HG02885 (cell line): ENCODE results near the gene PFKFB3.
"Not testable (repeated sequence)": the region's sequence is repeated elsewhere in the genome, so short reads cannot be mapped to it uniquely, and the experiment has no call there.

Experiments
- ATAC-seq: cut with Tn5 transposase; IDR thresholded peaks from one replicate; pipeline ENCODE4 v1.9.1; 2021; ENCODE audit warnings: mild to moderate bottlenecking; ENCODE audit not compliant: unreplicated experiment, poor library complexity

The PFKFB3 gene

DNA sequence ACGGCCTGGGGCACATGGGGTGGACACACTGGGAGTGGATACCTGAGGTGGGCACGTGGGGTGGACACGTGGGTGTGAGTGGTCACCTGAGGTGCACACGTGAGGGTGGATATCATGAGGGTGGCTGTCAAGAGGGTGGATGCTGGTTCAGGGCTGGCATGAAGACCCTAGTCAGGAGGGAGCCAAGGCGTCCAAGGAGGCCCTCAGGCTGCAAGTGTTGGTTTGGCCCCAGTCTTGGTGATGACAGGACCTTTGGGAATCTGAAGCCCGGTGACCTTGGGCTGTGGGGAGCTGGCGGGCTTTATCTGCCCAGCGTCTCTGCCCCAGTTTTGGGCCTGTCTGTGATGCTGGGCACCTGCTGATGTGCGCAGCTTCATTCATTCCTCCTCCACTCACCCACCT, 24.9 kb upstream of the PFKFB3 start:
- ATAC-seq = no peak

DNA sequence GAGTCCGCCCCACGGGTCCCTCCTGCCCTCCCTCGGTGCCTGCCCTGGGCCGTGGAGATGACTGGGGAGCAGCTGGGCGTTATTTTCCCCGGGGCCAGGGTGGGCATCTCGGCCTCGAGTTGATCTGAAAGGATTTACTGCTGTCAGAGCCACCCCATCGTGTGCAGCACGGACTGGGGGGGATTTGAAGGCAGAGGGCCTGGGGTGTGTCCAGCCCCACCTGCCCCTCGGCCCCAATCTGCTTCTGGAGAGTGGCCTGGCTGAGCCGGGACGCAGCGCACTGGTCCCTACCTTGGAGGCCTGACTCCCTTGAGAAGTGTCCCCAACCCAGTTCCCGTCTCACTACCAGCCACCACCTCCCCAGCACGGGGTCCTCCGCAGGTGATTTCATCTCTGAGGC, 24.2 kb upstream of the PFKFB3 start:
- ATAC-seq = no peak

DNA sequence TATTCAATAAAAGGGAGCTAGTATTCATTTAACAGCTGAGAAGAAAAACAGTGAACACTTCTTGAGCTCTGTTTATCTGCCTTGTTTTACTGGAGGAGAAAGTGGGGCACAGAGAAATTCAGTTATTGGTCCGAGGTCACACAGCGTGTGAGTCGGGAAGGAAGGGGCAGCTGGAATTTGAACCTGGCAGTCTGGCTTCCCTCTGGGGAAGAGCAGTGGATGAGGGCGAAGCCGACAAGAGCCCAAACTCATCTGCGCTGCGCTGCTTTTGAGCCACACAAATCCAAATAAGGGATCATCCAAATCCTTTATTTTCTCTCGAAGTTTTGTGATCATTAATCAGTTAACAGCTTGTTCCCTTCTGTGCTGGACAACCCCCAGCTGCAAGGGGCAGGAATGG, 23.7 kb upstream of the PFKFB3 start:
- no peak for ATAC-seq

DNA sequence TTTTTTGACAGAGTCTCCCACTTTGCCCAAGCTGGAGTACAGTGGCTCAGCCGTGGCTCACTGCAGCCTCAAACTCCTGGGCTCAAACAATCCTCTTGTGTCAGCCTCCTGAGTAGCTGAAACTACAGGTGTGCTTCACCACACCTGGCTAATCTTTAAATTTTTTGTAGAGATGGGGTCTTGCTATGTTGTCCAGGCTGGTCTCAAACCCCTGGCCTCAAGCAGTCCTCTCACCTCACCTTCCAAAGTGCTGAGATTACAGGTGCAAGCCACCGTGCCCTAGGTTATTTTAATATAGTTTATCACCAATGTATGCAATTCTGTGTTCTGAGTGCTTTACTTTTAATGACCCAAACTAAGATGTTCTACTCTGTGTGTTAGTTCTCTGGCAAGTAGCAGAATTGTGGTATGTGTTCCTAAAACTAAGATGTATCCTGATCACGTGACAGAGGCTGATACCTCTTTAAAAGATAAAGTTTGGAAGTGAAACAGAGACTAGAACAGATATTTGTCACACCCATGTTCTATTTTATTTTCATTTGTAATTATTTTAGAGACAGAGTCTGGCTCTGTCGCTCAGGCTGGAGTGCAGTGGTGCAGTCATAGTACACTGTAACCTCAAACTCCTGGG, 22.1 kb upstream of the PFKFB3 start:
- no peak for ATAC-seq

DNA sequence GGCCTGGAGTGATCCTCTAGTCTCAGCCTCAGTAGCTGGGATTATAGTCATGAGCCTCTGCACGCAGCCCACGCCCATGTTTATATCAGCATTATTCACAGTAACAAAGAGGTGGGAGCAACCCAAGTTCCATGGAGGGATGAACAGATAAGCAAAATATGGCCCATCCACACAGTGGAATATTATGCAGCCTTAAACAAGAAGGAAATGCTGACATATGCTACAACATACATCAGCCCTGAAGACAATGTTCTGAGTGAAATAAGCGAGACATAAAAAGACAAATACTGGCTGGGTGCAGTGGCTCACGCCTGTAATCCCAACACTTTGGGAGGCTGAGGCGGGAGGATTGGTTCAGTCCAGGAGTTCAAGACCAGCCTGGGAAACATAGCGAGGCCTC, 21.5 kb upstream of the PFKFB3 start:
- no peak for ATAC-seq

DNA sequence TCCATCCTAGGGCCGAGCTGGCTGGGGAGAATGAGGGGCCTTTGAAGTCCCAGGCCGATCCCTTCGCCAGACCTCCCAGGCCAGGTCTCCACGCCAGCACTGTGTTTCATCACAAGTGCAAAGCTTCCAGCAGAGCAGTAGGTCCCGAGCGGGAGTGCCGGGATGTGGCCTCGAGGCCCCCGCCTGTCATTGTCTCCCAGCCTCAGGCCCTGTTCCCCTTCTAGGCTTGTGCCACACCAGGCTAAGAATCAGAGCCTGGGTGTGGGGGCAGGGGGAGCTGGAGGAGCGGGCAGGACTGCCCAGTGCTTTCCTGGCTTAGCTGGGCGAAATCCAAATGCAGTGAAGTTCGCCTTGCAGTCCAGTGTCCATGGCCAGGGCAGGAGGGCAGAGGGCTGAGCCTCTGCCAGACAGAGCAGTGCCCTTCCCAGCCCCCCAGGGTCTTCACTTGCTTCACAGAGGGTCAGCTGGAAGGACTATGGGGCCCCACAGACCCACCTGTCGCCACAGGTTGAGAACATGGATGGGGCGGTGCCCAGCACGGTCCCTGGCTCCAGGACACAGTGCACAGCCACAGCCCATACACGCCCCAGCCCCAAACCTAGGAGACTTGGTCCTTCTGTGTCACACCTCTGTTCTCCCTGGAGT, 20.2 kb upstream of the PFKFB3 start:
- no peak for ATAC-seq

DNA sequence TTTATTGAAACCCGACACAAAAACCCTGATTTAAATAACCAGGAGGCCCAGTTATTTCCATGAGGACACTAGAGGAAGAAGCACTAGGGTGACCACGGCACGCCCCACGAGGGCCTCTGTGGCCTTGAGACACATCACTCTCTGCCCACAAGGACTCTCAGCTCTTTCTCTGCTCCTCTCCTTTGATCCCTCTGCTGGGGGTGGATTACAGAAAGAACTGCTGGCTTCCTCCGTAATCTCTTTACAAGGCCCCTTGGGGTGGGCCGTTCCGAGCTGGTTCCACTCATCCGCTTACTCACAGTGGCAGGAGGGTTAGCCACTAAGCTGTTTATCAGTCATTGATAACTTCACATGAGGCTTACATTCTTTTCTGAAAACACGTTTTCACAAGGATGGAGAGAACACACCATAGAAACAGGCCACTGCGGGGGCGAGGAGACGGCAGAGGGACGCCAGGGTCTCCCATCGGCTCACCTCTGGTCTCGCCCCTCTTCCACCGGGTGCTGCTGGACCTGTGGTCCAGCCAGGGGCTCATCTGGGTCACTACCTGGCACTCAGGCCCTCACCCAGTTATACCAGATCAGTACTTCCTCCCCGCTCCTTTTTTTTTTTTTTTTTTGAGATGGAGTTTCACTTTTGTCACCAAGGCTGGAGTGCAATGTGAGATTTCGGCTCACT, 17.6 kb upstream of the PFKFB3 start:
- no peak for ATAC-seq

DNA sequence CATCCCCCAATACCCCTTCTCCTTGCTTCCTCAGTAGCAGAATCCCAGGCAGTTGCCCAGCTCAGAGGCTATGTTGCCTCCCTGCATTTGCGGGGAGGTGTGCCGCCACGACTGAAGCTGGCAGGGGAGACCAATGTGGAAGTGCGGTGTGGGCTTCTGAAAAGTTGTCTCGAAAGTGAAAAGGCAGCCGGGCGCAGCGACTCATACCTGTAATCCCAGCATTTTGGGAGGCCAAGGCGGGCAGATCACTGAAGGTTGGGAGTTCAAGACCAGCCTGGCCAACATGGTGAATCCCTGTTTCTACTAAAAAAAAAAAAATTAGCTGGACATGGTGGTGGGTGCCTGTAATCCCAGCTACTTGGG, 15.9 kb upstream of the PFKFB3 start:
- ATAC-seq = no peak

DNA sequence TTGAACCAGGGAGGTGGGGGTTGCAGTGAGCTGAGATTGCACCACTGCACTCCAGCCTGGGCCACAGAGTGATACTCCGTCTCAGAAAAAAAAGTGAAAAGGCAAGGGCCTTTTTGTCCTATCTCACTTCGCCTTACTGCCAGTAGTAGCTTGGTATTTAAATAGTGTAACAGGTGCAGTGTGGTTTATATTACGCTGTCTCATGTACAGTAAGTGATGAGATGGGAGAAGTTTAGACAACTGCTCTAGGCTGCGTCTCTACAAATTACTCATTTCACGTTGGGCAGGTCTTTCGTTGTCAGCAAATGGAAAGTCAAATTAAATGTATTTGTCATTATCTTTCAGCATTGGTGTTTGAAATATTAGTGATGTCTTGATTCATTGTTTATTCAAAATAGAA, 15.5 kb upstream of the PFKFB3 start:
- ATAC-seq = peak; percentile 80

DNA sequence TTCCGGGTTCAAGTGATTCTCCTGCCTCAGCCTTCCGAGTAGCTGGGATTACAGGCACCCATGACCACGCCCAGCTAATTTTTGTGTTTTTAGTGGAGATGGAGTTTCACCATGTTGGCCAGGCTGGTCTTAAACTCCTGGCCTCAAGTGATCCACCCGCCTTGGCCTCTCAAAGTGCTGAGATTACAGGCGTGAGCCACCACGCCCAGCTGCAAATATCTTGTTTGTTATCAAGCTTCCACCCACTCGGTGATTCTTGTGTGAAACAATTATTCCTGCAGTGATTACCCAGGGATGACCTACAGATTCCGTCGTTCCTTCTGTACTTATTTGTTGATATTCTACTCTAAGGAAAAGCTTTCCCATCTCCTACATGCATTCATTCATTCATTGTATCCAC, 12.7 kb upstream of the PFKFB3 start:
- ATAC-seq = not testable (repeated sequence)

DNA sequence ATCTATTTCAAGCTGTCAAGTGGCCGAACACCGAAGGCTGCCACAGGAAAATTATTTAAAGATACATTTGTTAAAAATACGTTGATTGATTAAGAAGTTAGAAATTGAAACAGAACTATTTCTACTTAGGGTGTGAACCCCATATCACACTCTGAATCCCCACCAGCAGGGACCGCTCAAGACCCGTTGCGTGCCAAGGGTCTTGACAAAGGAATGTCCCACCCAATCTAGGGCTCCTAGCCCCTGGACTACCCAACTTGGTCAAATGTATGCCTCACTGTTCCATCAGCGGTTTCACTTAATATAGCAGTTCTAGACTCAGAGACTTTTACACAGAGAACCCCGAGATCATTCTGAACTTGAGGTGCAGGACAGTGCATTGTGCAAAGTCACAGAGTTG, 11.6 kb upstream of the PFKFB3 start:
- no peak for ATAC-seq

DNA sequence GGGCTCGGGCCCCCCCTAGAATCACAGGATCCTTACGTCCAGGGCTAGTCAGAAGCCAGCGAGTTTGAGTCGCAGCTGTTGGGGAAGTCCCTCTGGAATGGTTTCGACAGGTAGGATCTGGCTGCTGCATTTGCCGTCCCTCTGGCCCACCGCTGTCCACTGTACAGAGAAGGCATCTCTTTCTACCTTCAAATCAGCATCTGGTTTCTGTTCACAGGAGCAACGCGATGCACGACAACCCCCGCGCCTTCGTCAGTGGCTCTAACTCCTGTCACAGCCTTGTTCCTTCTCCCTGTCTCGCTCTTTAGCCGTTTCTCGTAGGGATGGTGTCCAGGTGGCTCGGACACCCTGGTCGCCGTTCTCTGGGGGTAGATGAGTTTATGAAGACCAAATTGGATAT, 11.2 kb upstream of the PFKFB3 start:
- ATAC-seq = no peak

DNA sequence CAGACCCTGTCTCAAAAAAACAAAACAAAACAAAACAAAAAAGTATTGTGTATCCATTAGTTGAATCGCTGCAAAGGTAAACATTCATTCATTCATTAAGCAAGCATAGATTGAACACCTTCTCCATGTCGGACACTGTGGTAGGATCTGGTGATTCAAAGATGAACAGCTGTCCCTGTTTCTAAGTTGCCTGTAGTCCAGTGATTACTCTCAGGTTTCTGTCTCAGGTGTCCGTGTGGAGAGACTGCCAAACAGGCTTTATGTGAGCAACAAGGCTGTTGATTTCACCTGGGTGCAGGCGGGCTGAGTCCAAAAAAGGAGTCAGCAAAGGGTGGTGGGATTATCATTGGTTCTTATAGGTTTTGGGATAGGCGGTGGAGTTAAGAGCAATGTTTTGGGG, 9.4 kb upstream of the PFKFB3 start:
- ATAC-seq = not testable (repeated sequence)

DNA sequence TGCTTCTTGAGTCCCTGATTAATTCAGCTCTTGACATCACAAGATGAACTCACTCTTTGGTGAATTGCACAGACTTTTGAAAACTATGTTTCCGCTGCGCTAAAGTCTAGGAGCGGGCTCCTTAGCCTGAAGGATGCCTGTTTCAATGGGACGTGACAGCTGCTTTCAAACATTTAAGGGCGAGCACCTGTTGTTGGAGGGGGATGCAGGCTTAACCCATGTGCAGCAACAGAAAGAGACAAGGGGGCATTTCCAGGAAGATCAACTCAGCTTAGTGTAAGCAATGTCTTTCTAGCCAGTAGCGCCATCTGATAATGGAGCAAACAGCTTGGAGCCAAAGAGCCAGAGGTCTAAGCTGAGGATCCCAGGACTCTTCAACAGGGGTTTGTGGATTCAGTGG, 8.4 kb upstream of the PFKFB3 start:
- ATAC-seq = no peak

DNA sequence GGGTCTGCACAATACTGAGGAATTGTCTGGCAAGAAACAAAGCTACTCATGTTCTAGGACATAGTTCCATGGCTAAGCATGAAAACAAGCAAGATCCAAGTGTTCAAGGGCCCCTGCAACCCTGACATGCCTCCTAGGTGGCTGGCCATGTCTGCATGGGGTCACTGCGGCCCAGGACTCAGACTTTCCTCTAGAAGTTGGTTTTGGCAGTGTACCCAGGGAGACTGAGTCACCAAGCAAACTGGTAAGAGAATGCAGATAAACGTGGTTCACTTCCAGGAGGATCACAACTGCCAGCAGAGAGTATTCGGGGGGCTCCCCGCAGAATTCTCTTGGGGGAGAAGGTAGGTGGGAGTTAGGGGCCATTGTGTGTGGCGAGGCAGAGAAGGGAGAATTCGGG, 7.4 kb upstream of the PFKFB3 start:
- no peak for ATAC-seq

DNA sequence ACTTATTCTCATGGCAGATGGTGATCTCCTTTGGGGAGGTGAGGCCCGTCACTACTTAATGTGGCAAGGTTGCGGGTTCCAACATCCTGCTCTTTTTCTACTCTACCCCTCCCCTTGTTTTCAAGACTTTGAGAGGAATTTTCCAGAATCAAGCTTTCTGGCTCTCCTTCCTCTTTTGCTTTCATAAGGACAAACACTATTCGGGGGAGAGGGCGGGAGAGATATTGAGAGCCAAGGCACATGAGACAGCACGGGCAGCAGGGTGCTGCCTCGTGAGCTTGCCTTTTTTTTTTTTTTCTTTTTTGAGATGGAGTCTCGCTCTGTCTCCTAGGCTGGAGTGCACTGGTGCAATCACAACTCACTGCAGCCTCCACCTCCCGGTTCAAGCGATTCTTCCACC, 6.9 kb upstream of the PFKFB3 start:
- no peak for ATAC-seq

DNA sequence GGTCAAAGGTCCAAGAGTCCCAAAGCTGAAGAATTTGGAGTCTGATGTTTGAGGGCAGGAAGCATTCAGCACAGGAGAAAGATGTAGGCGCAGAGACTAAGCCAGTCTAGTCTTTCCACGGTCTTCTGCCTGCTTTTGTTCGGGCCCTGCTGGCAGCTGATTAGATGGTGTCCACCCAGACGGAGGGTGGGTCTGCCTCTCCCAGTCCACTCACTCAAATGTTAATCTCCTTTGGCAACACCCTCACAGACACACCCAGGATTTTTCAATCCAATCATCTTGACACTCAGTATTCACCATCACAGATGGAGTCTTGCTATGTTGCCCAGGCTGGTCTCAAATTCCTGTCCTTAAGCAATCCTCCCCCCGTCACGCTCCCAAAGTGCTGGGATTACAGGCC, 6.2 kb upstream of the PFKFB3 start:
- ATAC-seq = not testable (repeated sequence)

DNA sequence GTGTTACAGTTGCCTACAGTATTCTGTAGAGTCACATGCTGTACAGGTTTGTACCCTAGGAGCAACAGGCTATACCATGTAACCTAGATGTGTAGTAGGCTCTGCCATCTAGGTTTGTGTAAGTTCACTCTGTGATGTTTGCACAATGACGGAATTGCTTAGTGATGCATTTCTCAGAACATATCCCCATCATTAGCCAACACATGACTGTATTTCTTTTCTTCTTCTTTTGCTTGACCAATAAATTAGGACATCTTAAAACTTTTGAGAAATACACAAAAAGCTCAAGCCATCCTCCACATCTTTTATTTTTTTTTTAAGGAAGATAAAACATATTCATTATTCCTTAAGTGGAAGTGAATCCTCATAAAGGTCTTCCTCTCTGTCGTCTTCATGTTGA, 5.4 kb upstream of the PFKFB3 start:
- no peak for ATAC-seq

DNA sequence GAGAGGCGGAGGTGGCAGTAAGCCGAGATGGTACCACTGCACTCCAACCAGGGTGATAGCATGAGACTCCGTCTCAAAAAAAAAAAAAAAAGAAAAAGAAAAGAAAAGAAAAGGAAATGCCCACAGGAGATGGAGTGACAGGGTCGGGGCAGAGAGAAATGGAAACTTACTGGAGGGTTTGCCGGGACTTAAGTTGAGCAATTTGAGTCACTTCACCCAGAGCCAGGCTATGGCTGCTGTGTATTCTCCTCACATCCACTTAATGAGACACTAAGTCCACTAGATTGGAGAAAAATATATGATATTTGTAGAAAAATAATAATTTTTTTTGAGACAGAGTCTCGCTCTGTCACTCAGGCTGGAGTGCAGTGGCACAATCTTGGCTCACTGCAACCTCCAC, 4.6 kb upstream of the PFKFB3 start:
- ATAC-seq = no peak

DNA sequence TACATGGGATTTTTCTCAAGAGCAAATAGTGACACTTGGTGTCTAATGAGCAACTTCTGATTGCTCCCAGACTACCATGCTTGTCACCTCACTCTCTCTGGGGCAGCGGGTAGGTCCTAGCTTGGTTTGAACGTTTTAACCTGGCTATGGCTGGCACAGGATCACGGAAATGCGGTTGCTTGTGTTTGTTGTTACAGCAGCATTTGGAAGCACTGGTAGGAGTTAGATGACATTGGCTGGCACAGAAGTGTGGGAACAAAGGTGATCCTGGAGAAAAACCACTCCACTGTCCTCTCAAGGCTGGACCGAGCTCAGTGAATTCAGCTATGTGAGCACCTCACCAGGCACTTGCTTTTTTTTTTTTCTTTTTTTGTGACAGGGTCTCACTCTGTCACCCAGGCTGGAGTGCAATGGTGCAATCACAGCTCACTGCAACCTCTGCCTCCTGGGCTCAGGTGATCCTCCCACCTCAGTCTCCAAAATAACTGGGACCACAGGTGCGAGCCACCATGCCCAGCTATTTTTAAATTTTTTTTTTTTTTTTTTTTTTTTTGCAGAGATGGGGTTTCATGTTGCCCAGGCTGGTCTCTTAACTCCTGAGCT, 3.5 kb upstream of the PFKFB3 start:
- ATAC-seq = no peak

DNA sequence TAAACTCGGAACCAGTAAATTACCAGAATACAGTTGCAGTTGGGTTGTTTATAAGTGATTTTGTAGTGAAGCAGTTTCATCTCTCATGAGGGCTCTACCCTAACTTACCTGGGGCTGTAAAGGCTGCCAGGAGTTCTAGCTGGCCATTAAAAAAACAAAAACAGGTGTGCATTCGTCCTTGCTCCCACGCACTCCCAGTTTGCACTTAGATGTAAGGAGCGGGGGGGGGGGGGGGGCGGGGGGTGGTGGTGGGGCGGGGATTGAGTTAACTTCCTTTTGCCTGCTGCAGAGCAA, 2.3 kb upstream of the PFKFB3 start:
- no peak for ATAC-seq
